ENCODE results near the gene FBXO39.
"Not testable (repeated sequence)": the region's sequence is repeated elsewhere in the genome, so short reads cannot be mapped to it uniquely, and the experiment has no call there.

FBXO39 gene

GRCh38 chr17:6768447-6768846, 7.6 kb upstream of the FBXO39 start:
- H3K4me3 ChIP-seq (ENCODE audit: control insufficient read depth, low read depth, low read length) = no peak overlapping the region
- TF ChIP-seq CTCF (conservative IDR thresholded peaks at IDR 0.05; ENCODE audit: control insufficient read depth, insufficient read depth, low read depth, low read length) = no peak
- DNase-seq (ENCODE audit: low read depth) = no peak

GRCh38 chr17:6772016-6772415, 4.0 kb upstream of the FBXO39 start:
- H3K4me3 ChIP-seq (ENCODE audit: control insufficient read depth, low read depth, low read length) = no peak overlapping the region
- DNase-seq (ENCODE audit: low read depth) = no peak
- TF ChIP-seq CTCF (conservative IDR thresholded peaks at IDR 0.05; ENCODE audit: control insufficient read depth, insufficient read depth, low read depth, low read length) = no peak

- not testable (repeated sequence) for DNase-seq (ENCODE audit: low read depth); H3K4me3 ChIP-seq (ENCODE audit: control insufficient read depth, low read depth, low read length)
Observed at GRCh38 chr17:6774906-6775305, 1.1 kb upstream of the FBXO39 start.

- DNase-seq (ENCODE audit: low read depth) = no peak
- no peak for TF ChIP-seq CTCF (conservative IDR thresholded peaks at IDR 0.05; ENCODE audit: control insufficient read depth, insufficient read depth, low read depth, low read length)
- no peak overlapping the region for H3K4me3 ChIP-seq (ENCODE audit: control insufficient read depth, low read depth, low read length)
Observed at GRCh38 chr17:6779411-6779810, 3.4 kb downstream of the FBXO39 start.

- no peak for DNase-seq (ENCODE audit: low read depth)
- no peak overlapping the region for H3K4me3 ChIP-seq (ENCODE audit: control insufficient read depth, low read depth, low read length)
- TF ChIP-seq CTCF (conservative IDR thresholded peaks at IDR 0.05; ENCODE audit: control insufficient read depth, insufficient read depth, low read depth, low read length) = no peak
Observed at GRCh38 chr17:6780001-6780400, 4.0 kb downstream of the FBXO39 start.

- no peak for TF ChIP-seq CTCF (conservative IDR thresholded peaks at IDR 0.05; ENCODE audit: control insufficient read depth, insufficient read depth, low read depth, low read length)
- no peak overlapping the region for H3K4me3 ChIP-seq (ENCODE audit: control insufficient read depth, low read depth, low read length)
- DNase-seq (ENCODE audit: low read depth) = no peak
Observed at GRCh38 chr17:6780886-6781285, 4.9 kb downstream of the FBXO39 start.

GRCh38 chr17:6782244-6782643, 6.2 kb downstream of the FBXO39 start:
- no peak for DNase-seq (ENCODE audit: low read depth)
- H3K4me3 ChIP-seq (ENCODE audit: control insufficient read depth, low read depth, low read length) = no peak overlapping the region
- TF ChIP-seq CTCF (conservative IDR thresholded peaks at IDR 0.05; ENCODE audit: control insufficient read depth, insufficient read depth, low read depth, low read length) = no peak

Data from fibroblast of mammary gland (primary cell).